Rectal smooth muscle tissue (tissue), 1 donor: ENCODE data around the gene RASA3.

ENCODE experiments used
- H3K27ac ChIP-seq: one replicate; pipeline ENCODE4 v1.7.0; 2013; ENCODE audit warnings: low read depth, low read length, inconsistent platforms
- H3K27me3 ChIP-seq: one replicate; pipeline ENCODE4 v1.7.0; 2013; ENCODE audit warnings: low read length; ENCODE audit not compliant: control insufficient read depth, insufficient read depth
- H3K36me3 ChIP-seq: one replicate; pipeline ENCODE4 v1.7.0; 2013; ENCODE audit warnings: low read length; ENCODE audit not compliant: control insufficient read depth, insufficient read depth
- H3K4me1 ChIP-seq: one replicate; pipeline ENCODE4 v1.7.0; 2013; ENCODE audit warnings: low read length; ENCODE audit not compliant: control insufficient read depth, insufficient read depth
- H3K4me3 ChIP-seq: one replicate; pipeline ENCODE4 v1.7.0; 2013; ENCODE audit warnings: low read length
- H3K9ac ChIP-seq: one replicate; pipeline ENCODE4 v1.7.0; 2013; ENCODE audit warnings: low read length

Gene RASA3

DNA sequence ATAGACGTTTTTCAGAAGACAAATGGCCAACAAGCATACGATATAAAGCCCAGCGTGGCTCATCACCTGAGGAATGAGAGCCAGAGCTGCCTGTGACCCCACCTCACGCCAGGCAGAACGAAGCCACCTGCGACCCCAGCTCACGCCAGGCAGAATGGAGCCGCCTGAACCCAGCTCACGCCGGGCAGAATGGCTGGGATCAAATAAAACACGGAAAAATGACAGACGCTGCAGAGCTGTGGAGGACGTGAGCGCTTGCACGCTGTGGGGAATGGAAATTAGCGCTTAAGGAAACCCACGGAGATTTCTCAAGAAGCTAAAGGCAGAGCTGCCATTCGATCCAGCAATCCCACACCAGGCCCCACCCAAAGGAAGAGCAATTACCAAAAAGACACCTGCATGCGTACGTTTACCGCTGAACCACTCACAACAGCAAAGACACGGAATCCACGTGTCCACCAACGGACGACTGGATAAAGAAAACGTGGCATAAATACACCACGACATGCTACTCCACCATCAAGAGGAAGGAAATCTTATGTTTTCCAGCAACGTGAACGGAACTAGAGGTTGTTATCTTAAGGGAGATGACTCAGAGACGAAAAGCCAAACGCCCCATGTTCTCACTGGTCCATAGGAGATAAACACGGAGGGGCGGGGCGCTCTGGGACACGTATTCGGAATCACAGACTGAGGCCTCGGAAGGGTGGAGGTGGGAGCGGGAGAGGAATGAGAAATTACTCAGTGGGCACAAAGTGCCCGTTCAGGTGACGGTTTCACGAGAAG, 127.8 kb downstream of the RASA3 start:
- no peaks in the 10 kb centered on the region for H3K4me1 ChIP-seq
- H3K27ac ChIP-seq = no peak overlapping the region
- peaks cover 5% of the 10 kb centered on the region for H3K36me3 ChIP-seq
- H3K27me3 ChIP-seq = no peaks in the 10 kb centered on the region
- no peak overlapping the region for H3K9ac ChIP-seq
- H3K4me3 ChIP-seq = no peak overlapping the region

DNA sequence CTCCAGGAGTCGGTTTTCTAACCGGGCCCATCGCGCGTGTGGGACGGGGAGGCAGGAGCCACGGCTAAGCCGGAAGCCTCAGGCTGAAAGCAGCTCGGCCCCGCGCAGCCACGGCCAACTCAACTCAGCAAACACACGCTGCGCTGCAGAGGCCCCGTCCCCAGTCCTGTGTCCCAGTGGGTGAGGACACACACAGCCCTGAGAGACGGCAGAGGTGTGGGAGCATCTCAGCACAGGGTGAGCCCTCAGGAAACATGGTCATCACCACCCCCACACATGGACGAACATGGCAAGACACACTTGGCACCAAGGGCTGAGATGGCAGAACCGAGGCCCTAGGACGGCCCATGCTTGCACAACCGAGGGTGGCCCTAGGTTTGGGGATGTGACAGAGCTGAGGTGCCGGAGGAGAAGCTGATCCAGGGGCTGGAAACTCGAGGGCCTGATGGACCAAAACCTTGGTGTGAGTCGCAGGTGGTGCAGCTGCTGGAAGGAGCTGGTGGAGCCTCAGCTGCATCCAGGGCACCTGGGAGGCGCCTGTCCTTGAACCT, 129.6 kb downstream of the RASA3 start:
- Histone ChIP-seq H3K36me3 (no peaks in the 10 kb centered on the region), H3K4me3 (no peak overlapping the region), H3K9ac (no peak overlapping the region), H3K27ac (no peak overlapping the region), H3K4me1 (peaks cover 3% of the 10 kb centered on the region), H3K27me3 (no peaks in the 10 kb centered on the region)

DNA sequence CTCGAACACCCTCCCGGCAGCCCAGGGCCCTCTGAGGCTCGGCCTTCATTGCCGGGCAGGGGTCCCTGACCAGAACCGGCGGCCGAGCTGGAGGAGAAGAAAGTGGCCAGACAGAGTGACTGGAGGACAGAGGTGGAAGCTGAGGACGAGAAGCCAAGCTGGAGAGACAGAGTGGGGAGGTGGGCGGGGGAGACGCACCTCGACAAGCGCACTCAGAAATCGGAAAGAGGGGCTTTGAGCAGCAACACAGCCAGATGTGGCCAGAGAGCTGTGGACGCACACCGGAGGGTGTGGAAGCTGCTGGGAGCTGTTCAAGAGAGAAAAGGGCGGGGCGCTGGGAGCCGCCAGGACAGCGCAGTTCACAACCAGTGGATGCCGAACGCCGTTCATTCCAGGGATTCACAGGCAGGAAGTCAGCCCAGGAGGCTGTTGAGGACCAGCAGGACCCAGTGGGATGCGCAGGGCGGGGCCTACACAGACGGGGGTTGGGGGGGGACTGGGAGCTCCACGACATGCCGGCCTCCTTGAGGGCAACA, 130.3 kb downstream of the RASA3 start:
- no peaks in the 10 kb centered on the region for H3K36me3 ChIP-seq
- H3K27ac ChIP-seq = no peak overlapping the region
- no peak overlapping the region for H3K4me3 ChIP-seq
- H3K9ac ChIP-seq = no peak overlapping the region
- peaks cover 3% of the 10 kb centered on the region for H3K4me1 ChIP-seq
- no peaks in the 10 kb centered on the region for H3K27me3 ChIP-seq

DNA sequence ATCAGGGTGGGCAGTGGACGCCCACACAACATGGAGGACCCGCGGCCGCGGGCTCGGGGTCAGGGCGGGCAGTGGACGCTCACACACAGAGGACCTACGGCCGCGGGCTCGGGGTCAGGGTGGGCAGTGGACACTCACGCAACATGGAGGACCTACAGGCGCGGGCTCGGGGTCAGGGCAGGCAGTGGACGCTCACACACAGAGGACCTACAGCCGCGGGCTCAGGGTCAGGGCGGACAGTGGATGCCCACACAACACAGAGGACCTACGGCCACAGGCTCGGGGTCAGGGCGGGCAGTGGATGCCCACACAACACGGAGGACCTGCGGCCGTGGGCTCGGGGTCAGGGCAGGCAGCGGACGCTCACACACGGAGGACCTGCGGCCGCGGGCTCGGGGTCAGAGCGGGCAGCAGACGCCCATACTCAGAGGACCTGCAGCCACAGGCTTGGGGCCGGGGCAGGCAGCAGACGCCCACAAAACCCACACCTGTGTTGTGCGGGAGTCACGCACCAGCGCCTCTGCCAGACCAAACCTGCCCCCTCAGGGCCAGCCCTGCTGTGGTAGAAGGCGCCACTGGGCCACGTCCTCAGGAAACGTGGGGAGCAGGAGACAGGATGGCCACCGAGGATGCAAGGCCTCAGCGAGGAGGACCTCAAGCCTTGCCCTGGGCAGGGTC, 131.0 kb downstream of the RASA3 start:
- Histone ChIP-seq H3K4me3 (no peak overlapping the region), H3K36me3 (peaks cover 5% of the 10 kb centered on the region), H3K27me3 (no peaks in the 10 kb centered on the region), H3K27ac (no peak overlapping the region), H3K4me1 (peaks cover 3% of the 10 kb centered on the region), H3K9ac (no peak overlapping the region)

DNA sequence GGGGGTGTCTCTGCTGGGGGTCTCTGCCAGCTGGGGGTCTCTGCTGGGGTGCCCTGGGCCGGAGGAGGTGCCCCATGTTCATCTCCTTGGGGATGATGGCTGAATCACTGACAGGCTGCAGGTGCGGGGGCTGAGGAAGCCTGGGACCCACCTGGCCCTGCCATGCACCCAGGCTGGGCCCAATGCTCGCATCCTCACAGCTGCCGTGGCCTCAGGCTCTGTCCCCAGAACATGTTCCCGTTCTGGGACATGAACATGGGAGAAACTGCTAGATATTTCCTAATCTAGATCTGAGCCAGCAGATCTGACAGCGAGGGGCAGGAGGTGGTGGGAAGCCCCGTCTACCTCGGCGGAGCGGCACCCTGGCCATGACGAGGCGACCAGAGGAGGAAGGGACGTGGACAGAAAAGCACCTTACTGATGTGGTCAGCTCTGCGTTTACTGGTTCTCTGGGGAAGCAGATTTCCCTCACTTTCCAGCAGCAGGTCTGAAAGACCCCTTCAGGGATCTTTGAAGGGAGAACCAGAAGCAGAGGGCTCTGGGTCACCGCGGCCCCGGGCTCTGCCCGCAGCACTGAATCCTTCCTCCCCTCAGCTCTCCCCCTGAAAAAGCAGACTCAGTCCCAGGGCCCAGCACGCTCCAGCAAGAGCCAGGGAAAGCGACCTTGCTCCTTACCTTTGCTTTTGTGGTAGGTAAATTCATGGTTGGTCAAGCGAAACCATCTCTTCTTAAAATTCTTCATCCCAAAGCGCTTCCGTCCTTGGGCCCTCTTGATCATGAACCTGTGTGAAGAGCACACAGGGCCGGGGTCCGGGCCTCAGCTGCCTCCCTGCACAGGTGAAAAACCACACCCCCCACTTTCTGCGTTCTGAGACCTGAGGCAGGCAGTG, 132.0 kb downstream of the RASA3 start:
- Histone ChIP-seq H3K4me1 (peaks cover 3% of the 10 kb centered on the region), H3K4me3 (no peak overlapping the region), H3K36me3 (peaks cover 10% of the 10 kb centered on the region), H3K27me3 (no peaks in the 10 kb centered on the region), H3K9ac (no peak overlapping the region), H3K27ac (no peak overlapping the region)

DNA sequence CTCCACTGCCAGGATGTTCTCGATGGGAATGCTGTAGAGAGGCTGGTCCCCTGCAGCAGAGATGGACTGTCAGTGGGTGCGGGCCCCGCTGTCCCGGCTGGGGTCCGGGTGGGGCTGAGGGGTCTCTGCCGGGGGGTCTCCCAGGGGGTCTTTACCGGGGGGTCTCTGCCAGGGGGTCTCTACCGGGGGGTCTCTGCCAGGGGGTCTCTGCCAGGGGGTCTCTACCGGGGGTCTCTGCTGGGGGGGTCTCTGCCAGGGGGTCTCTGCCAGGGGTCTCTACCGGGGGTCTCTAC, 132.9 kb downstream of the RASA3 start:
- Histone ChIP-seq H3K4me1 (peaks cover 3% of the 10 kb centered on the region), H3K27ac (no peak overlapping the region), H3K4me3 (no peak overlapping the region), H3K36me3 (peaks cover 10% of the 10 kb centered on the region), H3K27me3 (no peaks in the 10 kb centered on the region), H3K9ac (no peak overlapping the region)

DNA sequence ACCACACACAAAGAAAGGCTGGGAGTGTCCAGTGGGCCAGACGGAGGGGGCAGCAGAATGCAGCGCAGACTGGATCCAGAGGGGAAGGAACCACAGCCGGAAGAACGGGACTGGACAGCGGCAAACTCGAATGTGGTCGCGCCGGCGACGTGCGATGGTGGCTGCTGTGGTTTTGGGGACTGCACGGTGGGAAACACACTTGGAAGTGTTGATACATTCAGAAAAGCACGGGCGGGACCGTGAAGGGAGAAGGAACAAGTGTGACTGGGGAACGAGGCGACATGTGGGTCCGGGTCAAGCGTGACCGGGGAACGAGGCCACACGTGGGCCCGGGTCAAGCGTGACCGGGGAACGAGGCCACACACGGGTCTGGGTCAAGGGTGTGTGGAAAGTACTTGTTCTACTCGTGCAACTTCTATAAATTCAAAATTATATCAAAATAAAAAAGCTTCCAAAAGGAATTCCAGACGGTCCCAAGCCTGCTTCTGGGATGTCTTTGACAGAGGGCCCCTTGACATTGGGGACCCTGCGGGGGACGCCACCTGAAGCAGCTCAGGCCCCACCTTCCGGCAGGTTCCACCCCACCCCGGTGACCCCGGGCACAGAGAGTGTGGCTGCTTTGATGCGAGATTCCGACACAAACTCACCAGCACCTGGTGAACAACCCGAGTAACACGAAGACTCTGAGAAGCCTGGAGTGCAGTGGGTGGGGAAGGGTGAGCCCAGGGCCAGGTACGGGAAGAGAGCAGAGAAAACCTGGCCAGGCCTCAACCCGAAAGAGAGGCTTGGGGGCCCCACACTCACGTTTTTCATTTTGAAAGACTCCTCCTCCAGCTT, 133.4 kb downstream of the RASA3 start:
- Histone ChIP-seq H3K4me1 (peaks cover 3% of the 10 kb centered on the region), H3K36me3 (peaks cover 10% of the 10 kb centered on the region), H3K9ac (no peak overlapping the region), H3K27me3 (no peaks in the 10 kb centered on the region), H3K4me3 (no peak overlapping the region), H3K27ac (no peak overlapping the region)

DNA sequence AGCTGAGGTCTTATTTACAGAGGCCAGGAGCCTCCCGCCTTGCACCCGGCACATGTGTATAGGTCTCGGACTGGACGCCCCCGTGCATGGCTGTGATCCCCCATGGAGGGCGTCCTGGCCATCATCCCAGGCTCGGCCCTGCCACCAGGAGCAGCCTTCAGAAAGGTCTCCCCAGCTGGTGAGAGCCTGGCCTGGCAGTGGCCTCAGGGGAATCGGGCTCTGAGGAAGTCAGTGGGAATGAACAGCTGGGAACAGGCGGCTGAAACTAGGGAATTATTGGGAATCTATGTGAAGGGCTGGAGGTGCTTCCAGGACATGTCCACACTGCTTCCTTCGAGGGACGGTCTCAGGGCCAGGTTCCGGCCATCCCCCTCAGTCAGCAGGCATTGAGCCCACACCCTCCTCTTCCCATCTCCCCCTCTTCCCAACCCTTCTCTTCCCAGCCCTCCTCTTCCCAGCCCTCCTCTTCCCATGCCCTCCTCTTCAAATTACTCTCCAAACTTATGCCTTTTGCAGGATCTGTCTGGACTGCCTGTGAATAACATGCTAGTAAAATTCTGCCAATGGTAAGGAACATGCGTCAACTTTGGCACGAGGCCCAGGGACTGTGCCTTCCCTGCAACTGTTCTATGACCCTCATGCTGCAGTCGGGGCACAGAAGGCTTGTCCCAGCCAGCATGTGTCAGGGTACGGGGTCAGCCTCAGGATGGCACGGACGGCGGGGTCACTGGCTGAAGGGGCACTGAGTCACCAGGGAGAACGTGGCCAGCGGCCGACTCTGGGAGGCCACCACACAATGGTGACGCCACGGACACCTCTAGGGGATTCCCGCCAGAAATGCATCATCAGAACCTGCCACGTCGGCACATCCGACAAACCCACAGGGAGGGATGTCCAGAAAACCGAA, 134.3 kb downstream of the RASA3 start:
- H3K36me3 ChIP-seq = peaks cover 10% of the 10 kb centered on the region
- H3K4me3 ChIP-seq = no peak overlapping the region
- no peak overlapping the region for H3K9ac ChIP-seq
- no peak overlapping the region for H3K27ac ChIP-seq
- H3K4me1 ChIP-seq = peaks cover 3% of the 10 kb centered on the region
- H3K27me3 ChIP-seq = no peaks in the 10 kb centered on the region

DNA sequence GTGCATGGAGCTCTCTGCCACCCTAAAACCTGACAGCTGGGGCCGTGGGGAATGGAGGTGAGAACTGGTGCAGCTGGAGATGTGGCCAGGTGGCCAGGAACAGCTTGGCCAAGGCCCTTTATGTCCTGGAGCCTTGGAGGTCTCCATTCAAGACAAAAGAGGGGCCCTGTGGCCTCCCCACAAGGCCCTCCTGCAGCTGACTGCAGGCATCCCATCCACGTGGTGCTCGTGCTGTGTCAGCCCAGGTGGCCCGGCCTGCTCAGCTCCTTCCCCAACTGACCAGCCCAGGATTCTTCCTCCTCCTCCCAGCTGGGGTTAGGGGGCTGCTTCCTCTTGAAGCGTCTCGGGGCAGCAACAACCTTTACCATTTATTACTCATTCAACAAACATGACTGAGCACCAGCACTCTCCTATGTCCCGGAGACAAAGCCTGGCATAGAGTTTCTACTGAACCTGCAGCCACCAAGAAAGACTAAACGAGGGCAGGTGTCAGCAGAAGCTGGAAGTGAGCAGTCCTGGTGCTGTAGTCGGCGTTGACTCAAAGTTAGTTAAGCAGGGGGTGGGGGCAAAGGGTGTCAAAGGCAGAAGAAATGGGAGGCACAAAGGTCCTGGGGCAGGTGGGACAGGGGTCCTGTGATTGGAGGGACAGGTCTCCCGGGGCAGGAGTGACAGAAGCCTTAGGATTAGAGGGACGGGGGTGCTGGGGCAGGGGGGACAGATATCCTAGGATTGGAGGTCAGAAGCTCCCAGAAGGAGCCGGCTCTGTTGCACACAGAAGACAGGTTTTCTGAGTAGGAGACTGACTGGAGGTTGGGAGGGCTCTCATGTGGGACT, 135.3 kb downstream of the RASA3 start:
- H3K4me3 ChIP-seq = no peak overlapping the region
- peaks cover 10% of the 10 kb centered on the region for H3K36me3 ChIP-seq
- no peak overlapping the region for H3K9ac ChIP-seq
- H3K27me3 ChIP-seq = no peaks in the 10 kb centered on the region
- H3K4me1 ChIP-seq = peaks cover 3% of the 10 kb centered on the region
- H3K27ac ChIP-seq = no peak overlapping the region

DNA sequence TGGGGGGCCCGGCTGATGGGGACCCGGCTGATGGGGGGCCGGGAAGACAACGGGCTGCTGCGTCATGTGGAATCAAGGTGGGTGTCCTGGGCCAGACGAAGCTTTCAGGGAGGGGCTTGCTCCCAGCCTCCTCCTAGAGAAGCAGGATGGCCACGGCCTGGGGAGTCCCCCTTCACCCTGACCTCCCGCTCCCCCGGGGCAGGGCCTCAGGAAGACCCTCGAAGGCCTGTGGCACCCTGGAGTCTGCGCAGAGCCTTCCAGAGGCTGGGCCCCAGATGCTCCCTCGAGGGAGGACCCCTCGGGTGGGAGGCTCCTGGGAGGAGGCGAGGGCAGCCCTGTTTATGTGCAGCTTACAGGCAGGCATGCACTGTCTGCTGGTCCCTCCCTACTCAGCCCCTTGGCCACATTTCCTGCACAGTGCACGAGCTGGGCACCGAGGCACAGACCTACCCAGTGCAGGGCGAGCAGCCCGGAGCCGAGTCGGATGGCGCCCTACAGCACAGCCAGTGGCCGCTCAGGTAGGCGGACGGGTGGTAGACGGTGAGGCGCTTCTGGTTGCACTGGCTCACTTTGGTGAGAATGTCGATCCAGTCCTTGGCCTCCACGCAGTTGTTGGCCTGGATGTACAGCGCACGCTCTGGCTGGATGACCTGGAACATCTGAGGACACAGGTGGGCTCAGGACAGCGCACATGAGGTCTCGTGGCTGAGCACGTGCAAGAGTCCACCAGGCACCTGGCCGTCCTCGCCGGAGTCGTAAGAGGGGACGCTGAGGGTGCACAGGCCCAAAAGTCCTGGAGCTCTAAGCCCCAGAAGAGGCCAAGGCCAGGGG, 136.1 kb downstream of the RASA3 start:
- no peak overlapping the region for H3K9ac ChIP-seq
- H3K4me3 ChIP-seq = no peak overlapping the region
- H3K4me1 ChIP-seq = peaks cover 3% of the 10 kb centered on the region
- peaks cover 12% of the 10 kb centered on the region for H3K36me3 ChIP-seq
- H3K27ac ChIP-seq = no peak overlapping the region
- no peaks in the 10 kb centered on the region for H3K27me3 ChIP-seq
